K562 (cell line): Measurements from ENCODE around the gene MEX3A. TPM values are rescaled to one million over a fixed set of nuclear protein-coding genes. Genes with fewer than 3 reads are reported as not detected.
A peak's percentile ranks its signal among the peaks of the same experiment; 100 is the strongest.

Source experiments
- ATAC-seq: fragments of 200-7000 bp; cut with Tn5 transposase; 3 replicates; pipeline ENCODE4 v1.9.1; 2020; ENCODE audit warnings: moderate library complexity
- BruUV-seq: library from RNA; stranded (reverse); fragments of 400-500 nt; replicated peaks from 2 replicates; lab custom pipeline; 2021; lab: Mats Ljungman, UMichigan
- CTCF ChIA-PET: fragments of 300-600 bp; formaldehyde crosslinking; extraction: SDS; loops from one replicate; lab custom pipeline; 2021; ENCODE audit warnings: low intra/inter-chr PET ratio; lab: Yijun Ruan, JAX
- POLR2A ChIA-PET: fragments of 300-600, 350-650 bp; sonication (Branson Sonifier 250); formaldehyde crosslinking; extraction: SDS; loops from one replicate; lab custom pipeline; 2021; ENCODE audit warnings: antibody characterized with exemption, inconsistent platforms; lab: Yijun Ruan, JAX
- DNase-seq, 4 experiments: peaks; one replicate each; pipeline versions ENCODE4 v3.0.0 to v3.0.0-alpha.2; 2011 to 2018; ENCODE audit warnings: low spot score in 3 of 4, mixed read lengths in 3 of 4; ENCODE audit errors: extremely low read depth in 1 of 4
- FAIRE-seq: peaks from 2 replicates; lab custom pipeline; 2011; peaks lifted over from hg19 to GRCh38; lab: Jason Lieb, UNC
- H2AFZ ChIP-seq: 2 replicates; pipeline ENCODE4 v1.6.0; 2011; ENCODE audit warnings: low read depth, low read length, control low read depth, inconsistent platforms
- H3K27ac ChIP-seq: fragments of 200-600 bp; 3 replicates; pipeline ENCODE4 v1.8.0; 2011; ENCODE audit warnings: low read depth, mild to moderate bottlenecking, control low read depth, inconsistent platforms, low read length, moderate library complexity, mixed read lengths; ENCODE audit errors: extremely low read depth
- H3K27me3 ChIP-seq, 2 experiments: fragments of 300-600 bp in 1 of 2; 2 replicates in 1 of 2; 3 replicates in 1 of 2; pipeline versions ENCODE4 v1.6.0 to v1.8.0; 2011; ENCODE audit warnings: inconsistent platforms in 2 of 2, low read length in 2 of 2, mild to moderate bottlenecking in 1 of 2, mixed read lengths in 1 of 2, moderate library complexity in 1 of 2; ENCODE audit not compliant: control insufficient read depth in 2 of 2, insufficient read depth in 2 of 2
- H3K36me3 ChIP-seq: fragments of 300-600 bp; 3 replicates; pipeline ENCODE4 v1.8.0; 2011; ENCODE audit warnings: mild to moderate bottlenecking, low read length, inconsistent platforms; ENCODE audit not compliant: control insufficient read depth, insufficient read depth
- H3K4me1 ChIP-seq, 2 experiments: fragments of 200-600 bp in 1 of 2; replicated peaks in 1 of 2; 2 replicates in 1 of 2; 3 replicates in 1 of 2; pipeline versions ENCODE4 v1.5.1 to v1.8.0; 2011; ENCODE audit warnings: inconsistent platforms in 2 of 2, low read length in 2 of 2, mild to moderate bottlenecking in 1 of 2, mixed read lengths in 1 of 2, moderate library complexity in 1 of 2; ENCODE audit not compliant: control insufficient read depth in 2 of 2, insufficient read depth in 2 of 2
- H3K4me2 ChIP-seq: 2 replicates; pipeline ENCODE4 v1.6.1; 2011; ENCODE audit warnings: low read length, control low read depth, inconsistent platforms, mixed read lengths; ENCODE audit not compliant: insufficient read depth
- H3K4me3 ChIP-seq: fragments of 200-600 bp; sonication (generic), shearing (Covaris generic); 2 replicates; pipeline ENCODE4 v1.5.1; 2016; ENCODE audit warnings: control low read depth, inconsistent platforms
- H3K79me2 ChIP-seq: fragments of 200-600 bp; 3 replicates; pipeline ENCODE4 v1.8.0; 2011; ENCODE audit warnings: low read length, inconsistent platforms; ENCODE audit not compliant: control insufficient read depth, insufficient read depth
- H3K9ac ChIP-seq, 2 experiments: 2 replicates each; pipeline versions ENCODE4 v1.6.0 to v1.6.1; 2011; ENCODE audit warnings: low read depth in 2 of 2, low read length in 2 of 2, control low read depth in 1 of 2, inconsistent platforms in 1 of 2, mild to moderate bottlenecking in 1 of 2, mixed read lengths in 1 of 2; ENCODE audit not compliant: insufficient read depth in 1 of 2
- H3K9me1 ChIP-seq: one replicate; pipeline ENCODE4 v1.6.0; 2011; ENCODE audit warnings: inconsistent platforms, mild to moderate bottlenecking, low read length, moderate library complexity; ENCODE audit not compliant: control insufficient read depth, insufficient read depth
- H3K9me3 ChIP-seq: replicated peaks from 2 replicates; pipeline ENCODE4 v1.5.1; 2011; ENCODE audit warnings: low read depth, low read length, inconsistent platforms; ENCODE audit not compliant: control insufficient read depth, insufficient read depth
- H4K20me1 ChIP-seq: replicated peaks from 2 replicates; pipeline ENCODE4 v1.6.1; 2011; ENCODE audit warnings: low read length, inconsistent platforms, mixed read lengths; ENCODE audit not compliant: control insufficient read depth, insufficient read depth
- ETS2 ChIP-seq: IDR thresholded peaks from 2 replicates; pipeline ENCODE4 v1.6.1; 2016; ENCODE audit warnings: borderline replicate concordance, missing genetic modification characterization, mild to moderate bottlenecking, moderate library complexity, missing compliant biosample characterization; ENCODE audit not compliant: poor library complexity, severe bottlenecking
- WGBS: fragments of 100-300 bp; shearing (Covaris generic); methylation state at CpG from one replicate; pipeline ENCODE4 v1.1.6; 2016; ENCODE audit warnings: low coverage, mixed read lengths; ENCODE audit not compliant: insufficient coverage; ENCODE audit errors: missing lambda C conversion rate; 5-methylcytosine and 5-hydroxymethylcytosine counted together
- in situ Hi-C: fragments of 300-500 bp; cut with MboI; formaldehyde crosslinking; loops from 4 replicates; pipeline ENCODE4 v1.15.0; 2018; ENCODE audit warnings: inconsistent platforms, mixed read lengths
- intact Hi-C: fragments of 100-400 bp; cut with micrococcal nuclease; formaldehyde crosslinking; loops from 2 replicates; pipeline ENCODE4 v1.14.2; 2022
- polyA plus RNA-seq, 8 experiments: library from polyadenylated mRNA; depleted of rRNA in 4 of 8; stranded (reverse) in 5 of 8; unstranded in 3 of 8; fragments of >200 nt; fragmentation: Nextera tagmentation in 2 of 8; fragmentation: Illumina TruSeq in 1 of 8; extraction: Ambion mirVana in 2 of 8; extraction: Trizol in 1 of 8; gene quantifications; 2 replicates each; pipeline versions ENCODE4 v1.2.1 to v1.2.3, GENCODE V29; 2011 to 2014; ENCODE audit warnings: inconsistent platforms in 1 of 8, missing spikeins in 1 of 8
- total RNA-seq, 7 experiments: library from RNA; depleted of rRNA in 6 of 7; stranded (reverse); fragments of >200 nt in 6 of 7; fragmentation: Illumina TruSeq in 2 of 7; extraction: Trizol in 2 of 7; gene quantifications; 2 replicates each; pipeline versions ENCODE4 v1.2.1 to v1.2.3, GENCODE V29; 2011 to 2021; ENCODE audit warnings: low replicate concordance in 1 of 7
- TF ChIP-seq, protein P1 (sequence below): fragments of 150-350 bp; IDR thresholded peaks from 2 replicates; pipeline ENCODE4 v1.6.1; 2014; ENCODE audit warnings: low read depth, mild to moderate bottlenecking, low read length, borderline replicate concordance
- TF ChIP-seq, protein P2 (sequence below): sonication (generic); formaldehyde crosslinking; IDR thresholded peaks from 2 replicates; pipeline ENCODE4 v1.8.1; 2023; ENCODE audit warnings: missing genetic modification reagents, mild to moderate bottlenecking, borderline replicate concordance

Gene MEX3A
- total and polyA plus RNA-seq, 9 of the 15 experiments (the other 6 are each of a cell fraction or from before 2014, with no cell fraction given) = 0.36 to 13.7 (median 5.2) TPM

DNA sequence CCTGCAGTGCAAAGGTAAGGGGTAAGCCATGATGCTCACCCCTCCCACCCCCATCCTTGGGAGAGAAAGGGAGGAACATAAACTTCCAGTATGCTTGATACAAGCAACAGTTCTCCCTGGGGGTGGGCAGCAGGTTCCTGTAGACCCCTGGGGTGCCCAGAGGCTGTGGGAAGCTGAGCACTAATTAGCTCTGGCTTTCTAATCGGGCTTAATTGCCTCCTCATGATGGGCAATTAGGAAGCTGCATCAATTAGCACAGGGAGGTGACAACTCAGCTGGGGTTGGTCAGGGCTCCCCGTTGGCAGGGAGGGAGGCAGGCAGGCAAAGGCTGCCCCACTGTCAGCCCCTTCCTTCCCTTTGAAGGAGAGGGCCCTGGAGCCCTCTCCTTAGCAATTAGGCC lies 16.5 kb upstream of the MEX3A start:
- no peaks in the 10 kb centered on the region for H3K9me1 ChIP-seq
- CTCF ChIA-PET = interaction anchor here (0.7 to 3.4 kb wide), 3 partner anchors 8 to 32 kb away, joined by 3 to 71 read pairs (median 3); no protein-coding TSS in a partner anchor
- H3K4me1 ChIP-seq = peaks cover under 1 to 21% of the 10 kb centered on the region in 2 experiments
- H4K20me1 ChIP-seq = no peaks in the 10 kb centered on the region
- no peak overlapping the region for H3K4me2 ChIP-seq
- intact Hi-C loops (loop anchor here (5.0 to 10.0 kb wide), 2 partner anchors 129 to 346 kb away; no protein-coding TSS in a partner anchor), in situ Hi-C loops (no loop called here)
- no peaks in the 10 kb centered on the region for H3K27me3 ChIP-seq
- no peaks in the 10 kb centered on the region for H3K36me3 ChIP-seq
- DNase-seq (no peak), ATAC-seq (no peak), FAIRE-seq (no peak)
- no peak overlapping the region for H3K27ac ChIP-seq
- WGBS = 24% methylated on average over 2 of the region's 2 CpGs
- no peaks in the 10 kb centered on the region for H3K9me3 ChIP-seq
- H3K79me2 ChIP-seq = no peaks in the 10 kb centered on the region
- no peak overlapping the region for H3K4me3 ChIP-seq
- peak overlapping the region in 1 of 2 experiments; percentile 43; a peak in 1 of 4 replicates for H3K9ac ChIP-seq
- no peak overlapping the region for H2AFZ ChIP-seq
- POLR2A ChIA-PET = interaction anchor here (0.7 to 12.5 kb wide), 7 partner anchors 11 to 168 kb away, joined by 3 to 164 read pairs (median 4); partner anchors contain the start of gene LMNA
- no TSS peak for BruUV-seq
- TF ChIP-seq, protein P1, sequence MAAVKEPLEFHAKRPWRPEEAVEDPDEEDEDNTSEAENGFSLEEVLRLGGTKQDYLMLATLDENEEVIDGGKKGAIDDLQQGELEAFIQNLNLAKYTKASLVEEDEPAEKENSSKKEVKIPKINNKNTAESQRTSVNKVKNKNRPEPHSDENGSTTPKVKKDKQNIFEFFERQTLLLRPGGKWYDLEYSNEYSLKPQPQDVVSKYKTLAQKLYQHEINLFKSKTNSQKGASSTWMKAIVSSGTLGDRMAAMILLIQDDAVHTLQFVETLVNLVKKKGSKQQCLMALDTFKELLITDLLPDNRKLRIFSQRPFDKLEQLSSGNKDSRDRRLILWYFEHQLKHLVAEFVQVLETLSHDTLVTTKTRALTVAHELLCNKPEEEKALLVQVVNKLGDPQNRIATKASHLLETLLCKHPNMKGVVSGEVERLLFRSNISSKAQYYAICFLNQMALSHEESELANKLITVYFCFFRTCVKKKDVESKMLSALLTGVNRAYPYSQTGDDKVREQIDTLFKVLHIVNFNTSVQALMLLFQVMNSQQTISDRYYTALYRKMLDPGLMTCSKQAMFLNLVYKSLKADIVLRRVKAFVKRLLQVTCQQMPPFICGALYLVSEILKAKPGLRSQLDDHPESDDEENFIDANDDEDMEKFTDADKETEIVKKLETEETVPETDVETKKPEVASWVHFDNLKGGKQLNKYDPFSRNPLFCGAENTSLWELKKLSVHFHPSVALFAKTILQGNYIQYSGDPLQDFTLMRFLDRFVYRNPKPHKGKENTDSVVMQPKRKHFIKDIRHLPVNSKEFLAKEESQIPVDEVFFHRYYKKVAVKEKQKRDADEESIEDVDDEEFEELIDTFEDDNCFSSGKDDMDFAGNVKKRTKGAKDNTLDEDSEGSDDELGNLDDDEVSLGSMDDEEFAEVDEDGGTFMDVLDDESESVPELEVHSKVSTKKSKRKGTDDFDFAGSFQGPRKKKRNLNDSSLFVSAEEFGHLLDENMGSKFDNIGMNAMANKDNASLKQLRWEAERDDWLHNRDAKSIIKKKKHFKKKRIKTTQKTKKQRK = no peak
- no peak for TF ChIP-seq ETS2 (tag)
- TF ChIP-seq, protein P2, sequence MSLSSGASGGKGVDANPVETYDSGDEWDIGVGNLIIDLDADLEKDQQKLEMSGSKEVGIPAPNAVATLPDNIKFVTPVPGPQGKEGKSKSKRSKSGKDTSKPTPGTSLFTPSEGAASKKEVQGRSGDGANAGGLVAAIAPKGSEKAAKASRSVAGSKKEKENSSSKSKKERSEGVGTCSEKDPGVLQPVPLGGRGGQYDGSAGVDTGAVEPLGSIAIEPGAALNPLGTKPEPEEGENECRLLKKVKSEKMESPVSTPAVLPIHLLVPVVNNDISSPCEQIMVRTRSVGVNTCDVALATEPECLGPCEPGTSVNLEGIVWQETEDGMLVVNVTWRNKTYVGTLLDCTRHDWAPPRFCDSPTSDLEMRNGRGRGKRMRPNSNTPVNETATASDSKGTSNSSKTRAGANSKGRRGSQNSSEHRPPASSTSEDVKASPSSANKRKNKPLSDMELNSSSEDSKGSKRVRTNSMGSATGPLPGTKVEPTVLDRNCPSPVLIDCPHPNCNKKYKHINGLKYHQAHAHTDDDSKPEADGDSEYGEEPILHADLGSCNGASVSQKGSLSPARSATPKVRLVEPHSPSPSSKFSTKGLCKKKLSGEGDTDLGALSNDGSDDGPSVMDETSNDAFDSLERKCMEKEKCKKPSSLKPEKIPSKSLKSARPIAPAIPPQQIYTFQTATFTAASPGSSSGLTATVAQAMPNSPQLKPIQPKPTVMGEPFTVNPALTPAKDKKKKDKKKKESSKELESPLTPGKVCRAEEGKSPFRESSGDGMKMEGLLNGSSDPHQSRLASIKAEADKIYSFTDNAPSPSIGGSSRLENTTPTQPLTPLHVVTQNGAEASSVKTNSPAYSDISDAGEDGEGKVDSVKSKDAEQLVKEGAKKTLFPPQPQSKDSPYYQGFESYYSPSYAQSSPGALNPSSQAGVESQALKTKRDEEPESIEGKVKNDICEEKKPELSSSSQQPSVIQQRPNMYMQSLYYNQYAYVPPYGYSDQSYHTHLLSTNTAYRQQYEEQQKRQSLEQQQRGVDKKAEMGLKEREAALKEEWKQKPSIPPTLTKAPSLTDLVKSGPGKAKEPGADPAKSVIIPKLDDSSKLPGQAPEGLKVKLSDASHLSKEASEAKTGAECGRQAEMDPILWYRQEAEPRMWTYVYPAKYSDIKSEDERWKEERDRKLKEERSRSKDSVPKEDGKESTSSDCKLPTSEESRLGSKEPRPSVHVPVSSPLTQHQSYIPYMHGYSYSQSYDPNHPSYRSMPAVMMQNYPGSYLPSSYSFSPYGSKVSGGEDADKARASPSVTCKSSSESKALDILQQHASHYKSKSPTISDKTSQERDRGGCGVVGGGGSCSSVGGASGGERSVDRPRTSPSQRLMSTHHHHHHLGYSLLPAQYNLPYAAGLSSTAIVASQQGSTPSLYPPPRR (CRISPR knock-in tag) = no peak
